GM19455 (cell line): ENCODE measurements around the gene CARMIL1.

Experiments used
- ATAC-seq: cut with Tn5 transposase; IDR thresholded peaks from one replicate; pipeline ENCODE4 v1.9.1; 2021; ENCODE audit not compliant: unreplicated experiment

The CARMIL1 gene

DNA sequence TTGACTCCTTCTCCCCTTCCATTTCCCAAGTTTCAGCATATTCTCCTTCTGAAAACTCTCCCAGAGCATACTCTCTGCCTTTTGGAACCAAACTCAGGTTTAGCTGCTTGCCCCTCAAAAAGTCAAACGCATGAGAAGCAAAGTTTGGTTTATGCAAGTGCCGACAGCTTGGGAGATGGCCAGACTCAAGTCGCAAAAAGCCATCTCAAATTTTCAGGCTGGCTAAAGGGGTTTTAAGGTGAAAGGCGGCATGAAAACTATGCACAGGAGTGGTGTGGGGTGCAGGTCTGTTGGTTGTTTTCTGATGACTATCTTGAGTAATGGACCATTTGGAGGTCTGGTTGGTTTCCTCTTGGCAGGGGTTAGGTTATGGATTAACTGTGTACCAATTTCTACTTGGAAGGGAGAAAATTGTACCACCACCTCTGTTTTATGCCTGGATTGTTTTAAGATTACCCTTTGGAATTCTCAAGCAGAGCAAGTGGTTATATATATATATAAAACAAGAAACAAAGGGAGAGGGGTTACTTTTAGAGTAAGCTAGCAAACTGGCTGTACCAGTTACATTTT, 320.4 kb downstream of the CARMIL1 start:
- ATAC-seq = no peak

DNA sequence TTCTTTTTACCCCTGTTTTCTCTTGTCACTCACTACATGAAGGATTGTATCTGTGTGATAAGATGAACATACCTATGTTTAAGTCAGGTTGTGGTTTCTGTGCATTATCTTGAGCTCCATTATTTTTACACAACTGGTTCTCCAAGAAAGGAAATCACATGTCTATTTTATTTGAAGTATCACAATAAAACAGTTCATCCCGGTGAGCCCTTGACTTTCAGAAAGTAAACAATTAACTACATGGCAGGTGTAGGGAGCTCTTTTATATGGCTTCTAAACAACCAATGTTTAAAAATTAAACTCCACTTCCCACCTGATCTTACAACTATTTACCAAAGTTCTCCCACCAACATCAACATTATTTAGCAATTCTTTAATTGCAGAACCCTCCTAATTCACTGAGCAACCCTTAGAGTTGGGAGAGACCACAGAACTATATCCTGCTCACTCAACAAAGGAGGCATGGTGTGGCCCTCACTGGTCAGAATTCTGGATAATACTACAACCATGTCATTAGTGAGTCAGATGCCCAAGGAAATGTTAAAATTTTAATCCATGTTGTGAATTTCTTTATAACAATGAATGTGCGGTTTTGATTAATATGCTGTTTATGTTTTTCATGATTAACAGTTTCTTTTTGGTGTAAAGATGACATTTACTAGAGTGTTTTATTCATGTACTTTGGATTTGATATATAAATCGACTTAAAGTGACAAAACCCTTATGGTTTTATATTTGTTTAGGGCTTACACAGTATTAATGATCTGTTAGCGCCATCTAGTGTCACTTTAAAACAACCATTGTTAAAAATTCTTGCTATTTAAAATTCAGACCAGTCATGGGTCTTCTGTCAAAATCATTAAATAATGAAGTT, 322.9 kb downstream of the CARMIL1 start:
- ATAC-seq = no peak

DNA sequence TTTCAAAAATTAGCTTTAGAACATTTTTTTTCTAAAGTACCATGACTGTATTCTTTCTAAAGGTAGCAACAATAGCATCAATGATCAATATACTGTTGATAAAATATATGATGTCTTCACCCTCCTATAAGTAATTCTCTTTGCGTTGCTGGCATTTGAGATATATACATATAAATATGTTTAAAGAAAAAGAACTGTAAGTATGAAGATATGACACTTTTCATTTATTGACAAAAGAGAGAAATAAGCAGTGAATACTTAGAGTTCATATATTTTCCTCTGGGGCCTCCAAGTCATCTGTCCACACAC, 323.5 kb downstream of the CARMIL1 start:
- no peak for ATAC-seq

DNA sequence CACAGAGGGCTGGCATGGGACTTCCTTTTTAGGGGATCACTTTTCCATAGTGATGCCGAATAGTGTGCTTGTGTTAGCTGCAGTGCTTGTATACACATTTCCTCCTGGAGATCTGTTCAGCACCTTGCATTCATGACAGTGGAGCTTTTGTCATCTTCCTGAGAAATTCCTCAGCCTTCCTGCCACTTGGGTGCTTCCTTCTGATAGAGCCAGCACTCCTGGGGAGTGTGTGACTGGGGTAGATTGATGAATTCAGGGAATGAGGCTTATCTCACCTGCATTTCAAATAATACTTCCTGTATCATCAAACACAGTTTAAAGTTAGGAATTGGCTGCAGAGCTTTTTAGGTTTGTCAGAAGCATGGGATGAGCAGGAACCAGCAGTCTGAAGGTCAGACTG, 324.1 kb downstream of the CARMIL1 start:
- ATAC-seq = no peak

DNA sequence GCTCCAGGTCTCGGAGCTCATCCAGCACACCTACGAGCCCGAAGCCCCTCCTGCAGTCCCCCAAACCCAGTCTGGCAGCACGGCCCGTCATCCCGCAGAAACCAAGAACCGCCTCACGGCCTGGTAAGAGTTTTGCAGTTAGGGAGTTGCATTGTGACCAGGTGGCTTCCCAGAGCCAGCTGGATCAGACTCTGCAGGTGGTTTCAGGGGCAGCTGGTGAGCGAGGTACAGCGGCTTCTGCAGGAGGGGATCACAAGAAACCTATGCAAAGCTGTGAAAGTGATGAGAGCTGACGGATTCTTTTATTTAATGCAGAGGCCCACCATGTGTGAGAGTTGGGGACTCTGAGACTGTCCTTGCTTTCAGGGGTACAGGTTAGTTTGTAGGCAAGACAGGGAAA, 327.0 kb downstream of the CARMIL1 start:
- no peak for ATAC-seq

DNA sequence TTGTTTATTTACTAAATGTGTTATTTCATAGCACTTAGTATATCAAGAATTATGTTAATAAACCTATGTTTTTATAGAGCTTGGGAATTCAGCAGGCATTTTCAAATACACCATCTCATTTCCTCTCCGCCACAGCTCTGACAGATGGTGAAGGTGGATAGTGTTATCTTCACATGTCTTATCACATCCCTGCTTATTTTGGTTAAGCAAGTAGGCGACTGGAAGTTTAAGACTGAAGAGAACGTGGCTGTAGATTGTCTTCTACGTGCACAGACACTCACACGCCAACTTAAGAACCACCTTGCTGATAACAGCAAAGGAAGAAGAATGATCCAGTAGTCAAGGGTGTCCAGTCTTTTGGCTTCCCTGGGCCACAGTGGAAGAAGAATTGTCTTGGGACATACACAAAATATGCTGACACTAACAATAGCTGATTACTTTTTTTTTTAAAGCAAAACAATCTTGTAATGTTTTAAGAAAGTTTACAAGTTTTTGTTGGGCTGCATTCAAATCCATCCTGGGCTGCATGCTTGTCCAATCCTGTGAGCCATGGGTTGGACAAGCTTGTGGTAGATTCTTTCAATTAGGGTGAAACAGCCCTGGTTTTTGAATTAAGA, 329.5 kb downstream of the CARMIL1 start:
- no peak for ATAC-seq

DNA sequence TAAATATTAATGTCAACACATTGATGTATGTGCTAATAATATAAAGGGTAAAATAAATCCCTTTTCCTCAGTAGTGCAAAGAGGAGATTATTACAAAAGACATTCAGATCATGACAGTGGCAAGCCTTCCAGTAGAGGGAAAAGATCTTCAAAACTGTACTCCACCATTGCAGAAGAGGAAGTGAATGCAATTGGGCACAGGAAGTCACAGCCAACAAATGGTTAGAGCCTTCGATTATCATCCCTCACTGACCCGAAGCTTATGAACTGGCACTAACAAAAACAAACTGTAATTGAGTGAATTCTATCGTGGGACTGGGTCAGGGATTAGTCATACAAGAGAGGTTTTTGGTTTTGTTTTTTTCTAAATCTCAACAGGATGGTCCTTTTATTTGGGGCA, 333.5 kb downstream of the CARMIL1 start:
- no peak for ATAC-seq

DNA sequence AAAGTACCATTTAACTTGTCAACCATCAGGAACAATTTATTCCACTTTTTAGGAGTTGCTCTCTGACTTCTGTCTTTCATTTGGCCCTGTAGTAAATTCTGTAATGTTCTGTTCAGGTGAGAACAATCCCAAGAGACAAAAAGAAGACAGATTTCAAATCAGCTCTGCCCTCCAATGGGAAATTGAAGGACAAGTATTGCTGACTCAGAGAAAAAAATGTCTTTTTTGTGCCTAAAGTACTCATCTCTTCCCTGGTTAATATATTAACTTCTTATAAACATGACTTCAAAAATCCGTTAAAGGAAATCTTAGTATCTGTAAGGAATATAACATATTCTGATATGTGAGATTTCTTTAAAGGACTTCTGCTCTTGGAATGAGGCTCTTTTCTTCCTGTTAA, 334.2 kb downstream of the CARMIL1 start:
- ATAC-seq = no peak

DNA sequence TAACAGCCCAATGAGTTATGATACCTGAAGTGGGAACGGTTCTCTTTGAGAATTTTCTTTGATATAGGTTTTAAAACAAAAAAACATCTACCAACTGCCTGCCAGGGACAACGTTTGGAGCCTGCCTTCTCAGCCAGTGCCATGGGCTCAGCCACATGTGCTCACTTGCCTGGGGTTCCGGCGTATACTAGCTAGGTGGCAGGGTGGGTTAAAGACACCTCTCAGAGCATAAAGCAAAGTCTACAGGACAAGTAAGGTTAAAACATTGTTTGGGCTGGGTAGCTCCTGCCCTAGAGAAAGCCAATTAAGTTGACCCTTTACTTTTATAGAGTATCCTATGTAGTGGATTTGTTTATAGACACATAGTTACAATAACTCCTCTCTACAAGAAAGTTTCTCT, 334.9 kb downstream of the CARMIL1 start:
- ATAC-seq = no peak

DNA sequence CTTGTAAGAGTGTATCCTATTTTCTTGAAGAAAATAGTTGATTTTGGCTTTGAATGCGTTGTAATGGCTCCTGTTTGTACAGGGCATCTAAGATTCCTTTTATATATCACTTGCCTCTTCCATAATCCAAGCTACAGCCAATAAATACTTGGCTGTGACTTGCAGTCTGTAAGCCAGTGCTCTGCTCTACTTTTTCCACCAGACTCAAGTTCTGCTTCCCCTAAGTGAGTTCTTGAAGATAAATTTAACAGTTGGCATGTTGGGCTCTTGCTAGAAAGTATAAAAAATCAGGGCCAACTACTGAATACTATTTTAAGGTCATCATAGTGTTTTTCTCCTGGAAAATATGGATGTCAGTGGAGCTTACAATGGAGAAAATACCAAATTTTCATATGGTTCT, 336.3 kb downstream of the CARMIL1 start:
- no peak for ATAC-seq

DNA sequence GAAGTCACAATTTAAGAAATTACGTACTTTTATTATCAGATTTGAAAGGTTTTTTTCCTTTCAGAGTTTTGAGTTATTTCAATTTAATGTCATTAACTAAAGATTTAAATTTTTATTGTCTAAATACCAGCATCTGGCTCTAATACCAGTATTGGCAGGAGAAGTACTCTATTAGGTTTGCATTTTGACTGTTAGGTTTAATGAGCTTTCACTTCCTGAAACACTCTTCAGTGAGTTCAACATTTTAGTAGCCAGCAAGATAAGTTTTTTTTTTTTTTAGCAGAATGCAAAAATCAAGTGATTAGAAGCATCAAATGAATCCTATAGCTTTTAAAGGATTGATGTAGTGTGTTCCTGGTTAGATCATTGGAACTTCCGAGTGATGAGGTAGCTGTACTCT, 338.8 kb downstream of the CARMIL1 start:
- ATAC-seq = no peak

DNA sequence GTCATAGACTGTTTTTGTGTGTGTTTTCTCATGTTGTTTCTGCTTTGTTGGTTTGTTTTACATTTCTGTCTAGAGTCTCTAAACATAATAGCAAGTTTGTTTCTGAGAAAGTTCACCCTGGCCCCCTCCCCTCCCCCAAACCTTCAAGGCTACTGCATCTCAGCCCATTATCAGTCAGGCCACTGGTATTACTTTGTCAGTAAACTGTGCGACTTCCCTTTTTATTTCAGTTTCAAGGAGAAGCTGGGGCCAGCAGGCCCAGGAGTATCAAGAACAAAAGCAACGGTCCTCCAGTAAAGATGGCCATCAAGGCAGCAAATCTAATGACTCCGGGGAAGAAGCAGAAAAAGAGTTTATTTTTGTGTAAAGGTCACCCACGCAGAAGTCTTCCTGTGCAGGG, 340.0 kb downstream of the CARMIL1 start:
- ATAC-seq = no peak

DNA sequence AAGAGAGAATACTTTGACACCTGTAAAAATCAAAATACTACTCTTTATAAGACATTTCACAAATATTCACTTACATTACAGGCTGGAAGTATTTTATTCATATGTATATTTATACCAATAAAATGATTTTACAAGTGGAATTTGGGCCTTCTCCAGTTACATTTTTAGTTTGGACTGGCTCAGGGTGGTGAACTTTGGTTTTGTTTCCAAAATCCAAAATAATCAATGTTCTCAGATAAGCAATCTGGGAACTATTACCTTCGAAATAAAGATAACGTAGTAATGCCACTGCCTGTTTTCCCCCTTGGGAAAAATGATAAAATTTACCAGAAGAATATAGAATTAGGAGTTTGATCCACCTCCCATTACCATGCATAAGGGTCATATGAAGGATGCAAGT, 341.2 kb downstream of the CARMIL1 start:
- ATAC-seq = no peak

DNA sequence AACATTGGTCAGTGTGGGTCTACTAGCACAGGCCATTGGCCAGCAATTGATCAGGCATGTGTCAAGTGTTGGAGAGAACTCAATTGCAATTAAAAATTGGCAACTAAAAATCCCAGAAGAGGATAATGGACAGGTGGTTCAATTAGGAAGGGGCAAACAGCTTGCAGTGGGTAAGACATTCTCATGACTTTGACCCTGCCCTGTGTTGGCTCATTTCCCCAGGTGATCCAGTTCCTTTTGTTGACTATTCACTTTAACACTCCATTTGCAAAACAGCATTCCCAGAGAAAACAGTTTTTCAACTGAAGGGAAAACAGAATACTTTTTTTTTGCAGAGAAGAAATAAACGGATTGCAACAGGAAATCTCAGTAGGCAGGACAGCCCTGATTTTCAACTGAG, 343.9 kb downstream of the CARMIL1 start:
- ATAC-seq = no peak

DNA sequence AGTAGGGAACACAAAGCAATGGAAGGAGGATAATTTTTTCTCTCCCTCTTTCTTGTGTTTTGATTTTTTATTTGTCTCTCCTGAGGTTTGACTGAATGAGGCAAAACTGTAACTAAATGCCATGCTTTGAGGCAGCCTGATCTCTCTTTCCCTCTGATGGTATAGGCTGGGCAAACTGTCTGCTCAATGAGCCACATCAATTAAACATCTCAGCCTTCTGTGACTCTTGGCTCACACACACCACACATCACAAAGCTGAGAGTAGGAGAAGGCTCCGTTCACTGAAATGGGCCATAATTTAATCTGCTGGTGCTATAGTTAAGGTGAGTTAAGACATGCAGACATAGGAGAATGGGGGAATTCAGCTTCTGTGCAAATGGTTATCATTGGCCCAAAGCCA, 344.7 kb downstream of the CARMIL1 start:
- no peak for ATAC-seq

DNA sequence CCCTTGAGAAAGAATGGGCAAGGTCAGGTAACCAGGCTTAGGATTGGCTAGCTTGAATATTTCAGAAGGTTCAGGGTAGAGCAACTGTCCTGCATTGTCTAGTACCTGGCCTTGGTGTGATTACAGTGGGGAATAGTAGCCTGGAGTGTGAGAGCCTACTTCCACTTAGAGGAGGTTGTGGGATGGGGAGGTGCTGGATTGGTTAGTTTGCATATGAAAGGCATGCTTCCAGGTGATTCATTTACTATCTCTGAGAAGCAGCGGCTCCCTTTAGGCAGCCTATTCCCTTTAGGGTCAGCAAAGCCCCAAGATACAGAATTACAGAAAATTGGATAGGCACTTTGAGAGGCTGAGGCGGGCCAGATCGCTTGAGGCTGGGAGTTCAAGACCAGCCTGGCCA, 347.8 kb downstream of the CARMIL1 start:
- no peak for ATAC-seq

DNA sequence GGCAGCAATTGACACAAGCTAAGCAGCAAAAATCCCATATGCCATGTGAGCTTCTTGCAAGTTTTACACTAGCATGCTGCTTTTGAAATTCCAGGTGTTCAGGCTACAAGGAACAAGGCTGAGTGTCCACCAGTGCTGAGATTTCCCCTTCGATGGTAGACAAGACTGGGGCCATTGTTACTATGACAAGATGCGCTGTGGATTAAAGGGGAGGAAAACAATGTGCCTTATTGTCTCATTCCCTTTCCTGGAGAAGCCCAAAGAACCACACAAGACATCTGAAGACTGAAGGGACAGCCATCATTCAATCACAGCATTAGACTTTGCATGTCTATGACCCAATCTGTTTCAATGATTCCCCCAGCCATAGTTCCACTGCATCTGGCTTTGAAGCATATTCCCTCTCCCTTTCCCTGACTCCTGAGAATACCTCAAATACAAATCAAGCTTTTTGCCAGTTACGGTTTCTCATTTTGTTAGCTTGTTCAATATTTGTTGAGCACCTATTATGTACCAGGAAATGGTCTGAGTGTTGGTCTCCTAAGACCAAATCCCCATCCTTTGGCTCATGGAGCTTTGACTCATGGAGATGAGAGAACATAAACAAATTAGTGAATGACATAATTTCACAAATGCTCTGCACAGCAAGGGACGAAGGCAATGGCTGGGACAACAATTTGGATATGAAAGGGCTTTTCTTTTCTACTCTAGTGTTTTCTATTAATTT, 349.5 kb downstream of the CARMIL1 start:
- no peak for ATAC-seq

DNA sequence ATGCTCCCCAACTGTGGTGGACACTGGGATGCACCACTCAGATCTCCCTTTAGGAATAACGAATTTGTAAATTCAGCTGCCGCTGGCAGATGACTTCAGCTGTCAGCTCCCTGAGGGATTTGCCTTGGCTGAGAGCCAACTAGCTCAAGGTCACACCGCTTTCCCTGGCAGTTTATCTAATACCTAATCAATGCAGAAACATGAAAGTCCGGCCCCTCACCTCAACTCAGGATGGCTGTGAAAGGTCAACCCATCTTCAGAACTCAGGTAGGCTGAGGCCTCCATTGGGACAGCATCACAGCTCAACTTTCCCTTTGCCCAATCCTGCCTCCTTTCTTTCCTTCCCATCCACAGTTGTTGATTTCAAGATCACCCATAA, 350.0 kb downstream of the CARMIL1 start:
- no peak for ATAC-seq

DNA sequence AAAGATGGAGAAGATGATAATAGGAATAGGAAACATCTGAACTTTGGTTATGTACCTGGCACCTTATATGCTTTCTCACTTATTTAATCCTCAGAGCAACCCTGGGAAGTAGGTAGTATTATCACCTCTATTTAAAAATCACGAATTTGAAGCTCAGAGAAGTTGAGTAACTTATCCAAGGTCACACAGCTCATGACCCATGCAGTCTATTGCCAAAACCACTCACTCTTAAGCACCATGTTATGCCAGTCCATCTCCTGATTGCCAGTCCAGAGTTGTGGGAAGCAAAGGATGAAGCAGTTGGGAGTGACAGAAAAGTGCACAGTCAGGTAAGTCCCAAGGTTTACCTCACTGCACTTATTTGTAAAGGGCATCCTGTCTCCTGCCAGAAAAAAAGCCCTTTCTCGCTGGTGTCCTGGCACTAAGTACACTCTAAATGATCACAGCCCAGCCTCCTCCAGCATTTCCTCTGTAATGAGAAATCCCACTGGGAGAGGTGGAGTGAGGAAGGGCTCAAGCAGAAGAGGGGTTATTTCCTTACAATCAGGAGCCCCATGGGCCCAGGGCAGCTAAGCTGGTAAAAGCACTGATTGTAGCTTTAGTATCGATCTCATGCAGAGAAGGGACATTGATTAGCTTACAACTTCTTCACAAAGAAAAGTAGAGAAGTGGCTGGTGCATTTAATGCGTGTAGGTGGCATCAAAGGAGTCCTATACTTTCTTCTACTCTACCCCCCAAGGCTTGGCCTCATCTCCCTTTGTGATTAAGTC, 351.5 kb downstream of the CARMIL1 start:
- no peak for ATAC-seq

DNA sequence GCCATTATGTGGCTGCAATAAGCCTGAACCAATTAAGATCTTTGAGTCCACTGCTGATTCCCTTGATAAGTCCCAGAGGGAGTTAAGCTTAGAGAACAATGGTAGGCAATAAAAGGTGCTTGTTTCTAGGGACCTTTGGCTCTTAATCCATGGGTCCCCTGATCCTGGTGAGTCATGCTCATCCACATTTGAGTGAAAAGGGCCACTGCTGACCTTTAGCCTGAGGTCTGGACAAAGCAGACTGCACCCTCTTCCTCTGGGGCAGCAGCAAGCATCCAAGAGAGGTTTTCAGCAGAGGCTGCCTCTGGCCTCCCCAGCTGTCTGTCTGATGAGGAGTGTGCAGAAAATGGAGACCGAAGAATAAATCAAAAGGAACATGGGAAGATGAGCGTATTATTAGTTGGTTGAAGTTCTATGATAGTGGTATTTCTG, 356.7 kb downstream of the CARMIL1 start:
- ATAC-seq = no peak

DNA sequence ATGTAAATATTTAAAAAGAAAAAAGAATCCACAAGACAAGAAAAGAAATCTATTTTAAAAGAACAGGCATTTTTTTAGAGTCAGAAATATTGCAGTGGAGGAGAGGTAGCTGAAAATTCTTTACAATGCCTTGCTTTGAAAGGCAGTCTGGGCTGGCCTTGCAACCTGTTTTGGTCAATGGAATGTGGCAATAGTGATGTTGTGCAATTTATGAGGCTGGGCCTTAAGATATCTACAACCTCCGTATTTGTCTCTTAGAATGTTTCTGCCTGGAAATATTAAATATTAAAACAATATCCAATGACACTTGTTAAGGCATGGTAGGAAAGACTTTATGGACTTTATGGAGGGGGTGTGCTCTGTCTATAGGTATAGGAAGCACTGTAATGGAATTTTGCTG, 358.0 kb downstream of the CARMIL1 start:
- no peak for ATAC-seq
